ENCODE data around the gene ZNF662.

ZNF662 gene

GRCh38 chr3:42936157-42936981 lies 30.4 kb downstream of the ZNF662 start:
- no peak for DNase-seq (ENCODE audit: low spot score)

- DNase-seq (ENCODE audit: low spot score): no peak
These were observed 31.4 kb downstream of the ZNF662 start for GRCh38 chr3:42937334-42937733.

- no peak for DNase-seq (ENCODE audit: low spot score)
These were observed 36.8 kb downstream of the ZNF662 start for GRCh38 chr3:42942693-42943092.

- DNase-seq (ENCODE audit: low spot score): no peak
These were observed 40.1 kb downstream of the ZNF662 start for GRCh38 chr3:42946050-42946449.

- no peak for DNase-seq (ENCODE audit: low spot score)
These were observed 51.6 kb downstream of the ZNF662 start for GRCh38 chr3:42957573-42957972.

GRCh38 chr3:42960282-42960681 lies 54.3 kb downstream of the ZNF662 start:
- DNase-seq (ENCODE audit: low spot score): no peak

- DNase-seq (ENCODE audit: low spot score): no peak
These were observed 54.8 kb downstream of the ZNF662 start for GRCh38 chr3:42960786-42961185.

- peak; percentile 6 for DNase-seq (ENCODE audit: low spot score)
These were observed 55.7 kb downstream of the ZNF662 start for GRCh38 chr3:42961633-42962032.

- no peak for DNase-seq (ENCODE audit: low spot score)
These were observed 57.3 kb downstream of the ZNF662 start for GRCh38 chr3:42963269-42963668.

GRCh38 chr3:42964266-42964665 lies 58.3 kb downstream of the ZNF662 start:
- no peak for DNase-seq (ENCODE audit: low spot score)

Data from germinal center (tissue), 1 donor.